ENCODE data around the gene ZBTB7C.
A peak's percentile ranks its signal among the peaks of the same experiment; 100 is the strongest.

Gene ZBTB7C

DNA sequence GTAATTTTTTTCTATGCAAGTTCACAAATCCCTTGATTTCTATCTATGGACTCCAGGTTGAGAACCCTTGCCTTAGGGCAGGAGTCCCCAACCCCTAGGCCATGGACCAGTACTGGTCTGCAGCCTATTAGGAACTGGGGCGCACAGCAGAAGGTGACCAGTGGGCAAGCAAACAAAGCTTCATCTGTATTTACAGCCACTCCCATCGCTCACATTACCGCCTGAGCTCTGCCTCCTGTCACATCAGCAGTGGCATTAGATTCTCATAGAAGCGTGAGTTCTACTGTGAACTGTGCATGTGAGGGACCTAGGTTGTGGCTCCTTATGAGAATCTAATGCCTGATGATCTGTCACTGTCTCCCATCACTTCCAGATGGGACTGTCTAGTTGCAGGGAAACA, 408.5 kb downstream of the ZBTB7C start:
- DNase-seq (ENCODE audit: low read depth in 2 of 2), result no peak

DNA sequence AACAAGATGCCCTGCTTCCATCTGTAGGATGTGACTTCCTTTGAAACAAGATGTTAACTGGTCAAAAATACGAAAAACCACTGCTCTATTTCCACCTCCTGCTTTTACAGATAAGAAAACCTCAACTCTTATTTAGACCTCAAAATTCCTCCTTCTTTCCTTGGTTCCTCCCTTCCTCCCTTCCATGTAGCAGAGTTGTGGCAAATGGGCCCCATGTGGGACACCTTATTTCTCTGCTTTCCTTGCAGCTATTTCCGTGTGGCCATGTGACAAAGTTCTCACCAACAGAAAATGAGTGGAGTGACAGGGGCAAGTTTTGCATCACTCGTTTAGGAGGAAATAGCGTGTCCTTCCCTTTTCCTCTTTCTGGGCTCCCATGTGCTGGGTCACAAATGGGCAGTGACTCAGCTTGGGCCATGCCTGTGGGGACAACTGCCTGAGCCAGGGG, 409.4 kb downstream of the ZBTB7C start:
- DNase-seq (ENCODE audit: low read depth in 2 of 2), result no peak

- DNase-seq (ENCODE audit: low read depth in 2 of 2), result peak; percentile 6 to 25
Measured at GRCh38 chr18:47997338-47997780, 411.8 kb downstream of the ZBTB7C start.

GRCh38 chr18:47996091-47996541, 413.1 kb downstream of the ZBTB7C start:
- DNase-seq (ENCODE audit: low read depth in 2 of 2), result no peak

DNA sequence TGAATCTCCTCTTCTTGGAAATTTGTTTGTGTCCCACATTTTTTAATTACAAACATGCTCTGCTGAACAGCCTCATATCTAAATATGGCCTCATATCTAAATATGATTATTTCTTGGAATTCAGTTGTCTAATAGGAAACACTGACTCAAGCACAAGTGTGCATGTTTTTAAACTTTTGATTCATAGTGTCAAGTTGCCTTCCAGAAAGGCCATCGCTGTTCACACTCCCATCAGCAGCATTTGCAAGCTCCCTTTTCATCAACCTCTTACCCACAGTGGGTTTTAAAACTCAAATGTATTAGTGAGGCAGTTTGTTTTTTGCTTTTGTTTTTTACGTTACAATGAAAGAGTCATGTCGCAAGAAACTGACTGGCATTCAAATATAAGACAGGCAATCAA, 413.5 kb downstream of the ZBTB7C start:
- DNase-seq (ENCODE audit: low read depth in 2 of 2), result no peak

DNA sequence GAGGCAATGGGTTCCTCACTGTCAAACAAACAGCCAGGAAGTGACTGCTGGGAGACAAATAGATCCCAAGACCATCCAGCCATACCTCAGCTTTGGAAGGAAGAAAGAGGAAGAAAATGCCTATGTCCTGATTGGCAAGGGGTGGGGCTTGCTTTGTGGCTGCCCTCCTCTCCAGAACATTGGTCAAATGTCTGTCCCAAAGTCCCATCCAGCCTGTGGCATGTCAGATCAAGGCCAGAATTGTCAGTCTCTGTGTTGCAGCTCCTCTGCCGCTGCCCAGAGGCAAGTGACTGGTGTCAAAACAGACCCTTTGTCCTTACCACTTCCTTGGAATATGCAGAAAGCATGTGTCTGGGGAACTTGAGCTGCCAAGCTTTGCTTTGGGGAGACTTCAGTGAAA, 415.8 kb downstream of the ZBTB7C start:
- DNase-seq (ENCODE audit: low read depth in 2 of 2), result no peak

DNA sequence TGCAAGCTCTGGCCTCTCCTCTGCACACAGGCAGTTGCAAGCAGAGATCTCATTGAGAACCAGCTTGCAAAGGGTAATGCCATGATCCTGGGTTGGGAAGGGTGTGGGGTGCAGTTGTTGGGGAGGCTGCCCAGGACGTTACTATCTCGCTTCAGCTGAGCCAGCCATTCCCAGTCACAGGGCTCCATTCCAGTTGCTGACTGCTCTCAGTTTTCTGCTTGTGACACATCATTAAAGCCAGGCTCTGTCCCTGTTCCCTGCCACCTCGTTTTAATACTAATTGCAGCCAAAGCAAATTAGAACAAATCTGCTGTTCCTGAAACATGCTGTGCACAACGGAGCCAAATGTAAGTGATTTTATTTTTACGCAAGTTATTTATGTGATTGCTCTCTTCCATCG, 416.2 kb downstream of the ZBTB7C start:
- DNase-seq (ENCODE audit: low read depth in 2 of 2), result no peak

- no peak for DNase-seq (ENCODE audit: low read depth in 2 of 2)
Measured at GRCh38 chr18:47992266-47992665, 416.9 kb downstream of the ZBTB7C start.

DNA sequence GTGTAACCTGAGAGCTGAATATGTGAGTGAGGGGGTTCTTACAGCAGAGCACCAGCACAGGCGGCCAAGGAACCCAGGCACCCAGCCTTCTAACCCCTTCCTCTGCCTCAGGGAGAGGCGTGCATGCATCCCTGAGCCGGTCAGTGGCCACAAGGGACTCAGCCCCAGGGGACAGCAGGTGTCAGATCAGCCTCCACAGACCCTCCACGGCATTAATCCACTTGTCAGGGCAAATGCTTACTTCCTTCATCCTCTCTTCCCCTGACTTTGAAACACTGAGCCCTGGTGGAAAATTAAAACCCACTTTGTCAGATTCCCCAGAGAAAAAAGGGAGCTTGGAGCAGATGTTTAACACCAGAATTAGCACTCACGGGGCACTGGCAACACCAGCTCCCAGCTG, 418.2 kb downstream of the ZBTB7C start:
- no peak for DNase-seq (ENCODE audit: low read depth in 2 of 2)

DNA sequence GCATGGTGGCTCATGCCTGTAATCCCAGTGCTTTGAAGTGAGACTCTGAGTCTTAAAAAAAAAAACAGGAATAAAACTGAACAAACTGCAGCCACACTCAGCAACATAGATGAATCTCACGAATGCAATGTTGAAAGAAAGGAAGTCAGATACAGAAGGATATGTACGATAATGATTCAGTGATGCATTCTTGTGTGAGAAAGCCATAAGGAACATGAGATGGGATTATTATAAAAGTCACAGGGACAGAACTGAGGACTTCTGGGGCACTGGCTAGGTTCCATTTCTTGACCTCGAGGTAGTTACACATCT, 421.8 kb downstream of the ZBTB7C start:
- DNase-seq (ENCODE audit: low read depth in 2 of 2), result no peak

GRCh38 chr18:47986620-47987387, 422.4 kb downstream of the ZBTB7C start:
- no peak for DNase-seq (ENCODE audit: low read depth in 2 of 2)

DNA sequence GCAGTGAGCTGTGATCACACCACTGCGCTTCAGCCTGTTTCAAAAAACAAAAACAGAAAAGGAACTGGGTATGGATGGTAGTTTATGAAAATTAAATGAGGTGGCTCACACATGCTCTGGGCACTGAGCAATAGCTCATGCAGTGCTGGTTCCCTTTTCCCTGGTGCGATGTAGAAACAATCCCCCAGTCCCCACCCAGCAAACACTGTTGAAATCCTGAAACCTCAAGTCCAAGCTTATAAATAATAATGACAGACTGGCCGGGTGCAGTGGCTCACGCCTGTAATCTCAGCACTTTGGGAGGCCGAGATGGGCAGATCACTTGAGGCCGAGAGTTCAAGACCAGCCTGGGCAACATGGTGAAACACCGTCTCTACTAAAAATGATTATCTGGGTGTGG, 423.3 kb downstream of the ZBTB7C start:
- DNase-seq (ENCODE audit: low read depth in 2 of 2), result no peak

GRCh38 chr18:47984991-47985390, 424.2 kb downstream of the ZBTB7C start:
- DNase-seq (ENCODE audit: low read depth in 2 of 2), result no peak

- DNase-seq (ENCODE audit: low read depth in 2 of 2), result no peak
Measured at GRCh38 chr18:47983946-47984345, 425.2 kb downstream of the ZBTB7C start.

GRCh38 chr18:47983055-47983454, 426.1 kb downstream of the ZBTB7C start:
- DNase-seq (ENCODE audit: low read depth in 2 of 2), result no peak

DNA sequence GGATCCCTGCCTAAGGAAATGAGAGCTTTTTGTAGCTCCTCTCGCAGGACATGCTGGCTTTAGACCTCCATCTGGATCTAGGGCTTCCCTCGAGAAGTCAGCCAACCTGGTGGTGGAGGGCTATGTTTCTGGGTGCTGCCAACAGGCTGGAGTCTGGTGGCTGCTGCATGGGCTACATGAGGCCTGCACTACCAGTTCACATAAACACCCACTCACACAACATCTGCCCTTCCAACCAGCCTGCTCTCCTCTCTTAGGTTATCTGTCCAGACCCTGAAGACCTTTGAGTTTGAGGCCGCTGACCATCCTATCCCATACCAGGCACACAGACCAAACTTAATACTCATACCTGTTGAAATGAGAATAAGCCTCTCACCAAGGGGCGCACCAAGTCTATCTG, 427.4 kb downstream of the ZBTB7C start:
- no peak for DNase-seq (ENCODE audit: low read depth in 2 of 2)

DNA sequence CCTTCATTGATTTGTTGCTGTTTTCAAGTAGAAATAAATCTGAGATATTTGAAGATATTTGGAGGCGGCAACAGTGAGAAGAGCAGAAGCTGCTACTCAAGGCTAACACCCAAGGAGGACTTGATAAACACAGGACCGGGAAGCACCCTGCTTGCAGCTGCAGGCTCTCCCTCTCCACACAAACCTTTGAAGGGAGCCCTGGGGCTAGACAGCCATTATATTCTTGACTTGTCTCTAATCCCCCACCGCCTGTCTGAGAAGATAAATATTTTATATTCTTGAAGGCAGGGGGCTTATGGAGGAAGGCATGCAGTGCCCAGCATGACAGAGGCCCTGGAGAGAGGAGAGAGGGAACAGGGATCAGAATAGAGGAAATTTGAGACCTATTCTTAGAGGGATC, 427.9 kb downstream of the ZBTB7C start:
- no peak for DNase-seq (ENCODE audit: low read depth in 2 of 2)

- no peak for DNase-seq (ENCODE audit: low read depth in 2 of 2)
Measured at GRCh38 chr18:47979611-47980200, 429.5 kb downstream of the ZBTB7C start.

DNA sequence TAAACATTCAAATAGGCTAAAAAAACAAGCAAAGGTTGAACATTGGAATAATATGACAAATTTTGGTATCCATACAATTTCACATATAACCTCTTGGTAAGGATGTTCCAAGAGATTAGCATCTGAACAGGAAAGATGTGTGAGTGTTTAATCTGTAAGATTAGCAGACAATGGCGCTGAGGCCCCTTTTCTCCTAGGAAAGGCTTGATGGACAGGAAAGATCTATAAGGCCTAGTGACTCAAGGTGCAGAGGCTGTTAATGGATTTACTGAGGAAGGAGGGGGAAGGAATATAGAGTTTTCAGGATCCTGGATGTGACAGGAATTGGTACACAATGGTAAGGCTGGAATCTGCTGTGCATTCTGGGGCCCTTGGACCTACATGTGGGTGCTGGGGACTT, 430.6 kb downstream of the ZBTB7C start:
- DNase-seq (ENCODE audit: low read depth in 2 of 2), result no peak

- DNase-seq (ENCODE audit: low read depth in 2 of 2), result no peak
Measured at GRCh38 chr18:47978141-47978540, 431.0 kb downstream of the ZBTB7C start.
